GM18526 (cell line): Measurements from ENCODE around the gene ZNF423.

Source experiments
- POLR2A ChIP-seq: IDR thresholded peaks from 3 replicates; pipeline ENCODE4 v1.6.1; 2011; ENCODE audit not compliant: insufficient read length; ENCODE audit errors: extremely low read depth

Gene ZNF423

GRCh38 chr16:49717689-49718088, 138.2 kb downstream of the ZNF423 start:
- no peak for TF ChIP-seq POLR2A

GRCh38 chr16:49716339-49716934, 139.5 kb downstream of the ZNF423 start:
- TF ChIP-seq POLR2A, result no peak

DNA sequence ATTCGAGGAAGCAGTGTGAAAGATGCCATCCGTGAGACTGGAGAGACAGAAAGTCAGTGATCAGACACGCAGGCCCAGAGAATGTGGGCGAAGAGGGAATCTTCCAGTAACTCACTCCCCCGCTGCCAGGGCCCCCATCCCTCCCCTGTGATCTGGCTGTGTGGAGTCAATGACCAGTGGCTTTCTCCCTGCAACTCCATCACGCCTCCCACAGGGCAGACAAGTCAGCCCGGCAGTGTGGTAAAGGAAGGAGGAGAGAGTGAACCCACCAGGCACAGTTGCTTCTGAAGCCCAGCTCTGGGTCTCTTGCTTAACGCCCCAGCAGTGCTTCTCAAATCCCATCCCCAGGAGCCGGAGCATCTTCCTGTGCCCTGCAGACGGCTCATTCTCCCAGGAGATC, 142.1 kb downstream of the ZNF423 start:
- no peak for TF ChIP-seq POLR2A

DNA sequence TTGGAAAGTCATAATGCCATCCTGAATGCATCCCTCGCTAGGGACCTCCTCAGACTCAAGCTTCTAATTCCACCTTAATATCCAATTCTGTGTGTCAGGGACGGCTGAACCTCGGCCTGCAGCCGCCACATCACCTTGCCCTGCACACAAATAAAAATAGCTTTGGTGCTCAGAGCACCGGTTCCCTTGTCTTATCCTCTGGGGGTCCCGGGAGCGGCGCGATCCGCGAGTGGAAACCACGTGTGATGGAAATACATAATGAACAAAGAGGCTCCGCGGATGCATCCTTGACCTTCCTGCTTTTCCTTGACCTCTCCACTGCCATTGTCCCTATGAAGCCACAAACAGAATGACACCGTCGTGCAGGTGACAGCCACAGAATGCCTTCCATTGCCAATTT, 143.4 kb downstream of the ZNF423 start:
- no peak for TF ChIP-seq POLR2A

GRCh38 chr16:49712106-49712505, 143.8 kb downstream of the ZNF423 start:
- no peak for TF ChIP-seq POLR2A

- no peak for TF ChIP-seq POLR2A
Measured at GRCh38 chr16:49709057-49709456, 146.9 kb downstream of the ZNF423 start.

GRCh38 chr16:49708491-49708890, 147.4 kb downstream of the ZNF423 start:
- TF ChIP-seq POLR2A, result no peak

DNA sequence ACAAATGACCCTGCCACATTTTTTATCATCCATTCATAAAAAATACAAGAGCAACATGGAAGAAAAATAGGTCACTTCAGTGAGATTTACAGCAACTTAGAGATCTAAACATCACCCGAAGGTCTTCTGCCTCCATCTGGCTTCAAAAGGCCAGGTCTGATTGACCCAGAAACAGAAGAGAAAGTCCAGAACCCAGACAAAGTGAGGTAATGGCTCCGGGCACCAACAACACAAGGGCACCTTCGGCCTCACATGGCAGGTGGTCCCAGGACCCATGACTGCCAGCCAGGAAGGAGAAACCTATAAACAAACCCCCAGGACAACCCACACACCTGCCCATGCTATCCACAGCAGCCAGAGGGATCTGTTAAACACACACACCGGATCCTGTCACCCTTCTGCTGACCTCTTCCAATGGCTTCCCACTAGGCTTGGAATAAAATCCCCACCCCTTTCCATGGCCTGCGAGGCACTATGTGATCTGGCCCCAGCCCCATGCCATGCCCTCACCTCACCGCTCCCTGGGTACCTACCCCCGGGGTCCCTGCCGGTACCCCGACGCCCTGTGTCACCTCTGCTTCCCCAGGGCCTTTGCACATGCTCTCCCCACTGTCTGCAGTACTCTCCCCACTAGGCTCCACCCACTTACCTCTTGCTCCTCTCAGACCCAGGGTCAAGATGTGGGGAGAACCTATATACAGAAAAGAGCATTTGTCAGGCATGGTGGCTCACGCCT, 149.1 kb downstream of the ZNF423 start:
- no peak for TF ChIP-seq POLR2A

GRCh38 chr16:49704586-49705155, 151.2 kb downstream of the ZNF423 start:
- TF ChIP-seq POLR2A, result no peak

DNA sequence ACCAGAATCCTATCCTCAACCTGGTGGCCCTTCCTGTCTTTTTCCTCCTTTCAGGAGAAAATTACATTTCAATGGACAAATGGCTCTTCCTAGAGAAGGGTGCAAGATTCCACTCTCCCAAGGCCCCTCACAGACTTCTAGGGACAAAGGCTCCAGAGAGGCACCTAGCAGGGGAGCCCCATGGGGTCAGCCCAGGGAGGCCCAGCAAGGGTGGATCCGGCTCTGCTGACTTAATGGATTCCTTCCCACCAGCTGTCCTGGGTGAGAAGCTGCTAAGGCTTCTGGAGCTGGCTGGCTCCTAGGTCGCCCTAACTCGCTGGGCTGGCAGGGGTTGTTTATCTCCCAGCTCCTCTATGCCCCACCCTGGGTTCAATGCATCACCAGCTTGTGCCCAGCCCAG, 152.4 kb downstream of the ZNF423 start:
- no peak for TF ChIP-seq POLR2A

- no peak for TF ChIP-seq POLR2A
Measured at GRCh38 chr16:49701789-49702494, 154.0 kb downstream of the ZNF423 start.

GRCh38 chr16:49701065-49701685, 154.7 kb downstream of the ZNF423 start:
- TF ChIP-seq POLR2A, result no peak

GRCh38 chr16:49700251-49701064, 155.5 kb downstream of the ZNF423 start:
- TF ChIP-seq POLR2A, result no peak

GRCh38 chr16:49699841-49700175, 156.1 kb downstream of the ZNF423 start:
- no peak for TF ChIP-seq POLR2A
